IPS DF 4.7 (cell line): ENCODE results near the gene HIVEP3.

Experiments used
- DNase-seq: peaks from one replicate; pipeline ENCODE4 v3.0.0-alpha.2; 2013; ENCODE audit warnings: low spot score; ENCODE audit errors: extremely low read depth

The HIVEP3 gene

GRCh38 chr1:41504114-41505035 lies 414.3 kb downstream of the HIVEP3 start:
- no peak for DNase-seq

GRCh38 chr1:41503538-41504113 lies 415.1 kb downstream of the HIVEP3 start:
- no peak for DNase-seq

GRCh38 chr1:41502912-41503311 lies 415.8 kb downstream of the HIVEP3 start:
- DNase-seq: no peak

GRCh38 chr1:41501581-41501980 lies 417.1 kb downstream of the HIVEP3 start:
- DNase-seq: no peak

- DNase-seq: no peak
These were observed 417.8 kb downstream of the HIVEP3 start for GRCh38 chr1:41500781-41501518.

- no peak for DNase-seq
These were observed 418.3 kb downstream of the HIVEP3 start for GRCh38 chr1:41500378-41500777.

- no peak for DNase-seq
These were observed 419.1 kb downstream of the HIVEP3 start for GRCh38 chr1:41499591-41499990.

- no peak for DNase-seq
These were observed 419.9 kb downstream of the HIVEP3 start for GRCh38 chr1:41498804-41499203.

GRCh38 chr1:41498391-41498790 lies 420.3 kb downstream of the HIVEP3 start:
- no peak for DNase-seq

GRCh38 chr1:41497461-41498030 lies 421.2 kb downstream of the HIVEP3 start:
- DNase-seq: no peak

- DNase-seq: no peak
These were observed 421.7 kb downstream of the HIVEP3 start for GRCh38 chr1:41497056-41497440.

GRCh38 chr1:41496080-41497055 lies 422.4 kb downstream of the HIVEP3 start:
- no peak for DNase-seq

- no peak for DNase-seq
These were observed 423.3 kb downstream of the HIVEP3 start for GRCh38 chr1:41495210-41495948.

- no peak for DNase-seq
These were observed 424.1 kb downstream of the HIVEP3 start for GRCh38 chr1:41494351-41495209.

GRCh38 chr1:41493626-41494350 lies 424.9 kb downstream of the HIVEP3 start:
- DNase-seq: no peak

- no peak for DNase-seq
These were observed 425.6 kb downstream of the HIVEP3 start for GRCh38 chr1:41493117-41493536.

GRCh38 chr1:41492341-41492848 lies 426.3 kb downstream of the HIVEP3 start:
- DNase-seq: no peak

- no peak for DNase-seq
These were observed 427.8 kb downstream of the HIVEP3 start for GRCh38 chr1:41490911-41491310.
